ENCODE data around the gene APP.

APP gene

GRCh38 chr21:26011292-26011940 lies 159.2 kb downstream of the APP start:
- DNase-seq (ENCODE audit: extremely low read depth, low read depth) = no peak
- TF ChIP-seq CTCF (IDR thresholded peaks at IDR 0.05; ENCODE audit: low read depth, low read length, missing control alignments) = no peak
- no peak overlapping the region for H3K4me3 ChIP-seq (replicated peaks; ENCODE audit: low read depth, low read length)

- DNase-seq (ENCODE audit: extremely low read depth, low read depth) = no peak
- H3K4me3 ChIP-seq (replicated peaks; ENCODE audit: low read depth, low read length) = no peak overlapping the region
- no peak for TF ChIP-seq CTCF (IDR thresholded peaks at IDR 0.05; ENCODE audit: low read depth, low read length, missing control alignments)
Observed at GRCh38 chr21:26007951-26008498, 162.5 kb downstream of the APP start.

- TF ChIP-seq CTCF (IDR thresholded peaks at IDR 0.05; ENCODE audit: low read depth, low read length, missing control alignments) = no peak
- no peak for DNase-seq (ENCODE audit: extremely low read depth, low read depth)
- H3K4me3 ChIP-seq (replicated peaks; ENCODE audit: low read depth, low read length) = no peak overlapping the region
Observed at GRCh38 chr21:26005464-26005863, 165.1 kb downstream of the APP start.

- no peak for TF ChIP-seq CTCF (IDR thresholded peaks at IDR 0.05; ENCODE audit: low read depth, low read length, missing control alignments)
- no peak overlapping the region for H3K4me3 ChIP-seq (replicated peaks; ENCODE audit: low read depth, low read length)
- DNase-seq (ENCODE audit: extremely low read depth, low read depth) = no peak
Observed at GRCh38 chr21:26003404-26003803, 167.2 kb downstream of the APP start.

- no peak for TF ChIP-seq CTCF (IDR thresholded peaks at IDR 0.05; ENCODE audit: low read depth, low read length, missing control alignments)
- no peak overlapping the region for H3K4me3 ChIP-seq (replicated peaks; ENCODE audit: low read depth, low read length)
- DNase-seq (ENCODE audit: extremely low read depth, low read depth) = no peak
Observed at GRCh38 chr21:26001356-26001755, 169.2 kb downstream of the APP start.

- DNase-seq (ENCODE audit: extremely low read depth, low read depth) = no peak
- no peak for TF ChIP-seq CTCF (IDR thresholded peaks at IDR 0.05; ENCODE audit: low read depth, low read length, missing control alignments)
- H3K4me3 ChIP-seq (replicated peaks; ENCODE audit: low read depth, low read length) = no peak overlapping the region
Observed at GRCh38 chr21:25999921-26000582, 170.5 kb downstream of the APP start.
